Measurements from ENCODE around the gene EXOSC7. TPM values are rescaled to one million over a fixed set of nuclear protein-coding genes. Genes with fewer than 3 reads are reported as not detected.

EXOSC7 gene
- total RNA-seq, 6 donors from 2014 or later: 35.8 to 55.5 (median 41.1) TPM

- 90 to 93% methylated on average over 2 of the region's 2 CpGs for WGBS, 2 donors
- TF ChIP-seq POLR2A (IDR thresholded peaks at IDR 0.05) (no peak), CTCF (IDR thresholded peaks at IDR 0.05) (no peak), POLR2AphosphoS5 (IDR thresholded peaks at IDR 0.05) (no peak), EP300 (IDR thresholded peaks at IDR 0.05) (no peak)
- Histone ChIP-seq H3K27ac (no peak overlapping the region), H3K36me3 (no peaks in the 10 kb centered on the region), H3K4me3 (no peak overlapping the region), H3K9me3 (no peaks in the 10 kb centered on the region), H3K4me1 (peaks cover 5 to 19% (median 8%) of the 10 kb centered on the region in 4 donors), H3K27me3 (no peaks in the 10 kb centered on the region)
- no peak for DNase-seq
- no peak for ATAC-seq (ENCODE audit: low FRiP score in 2 of 2)
Observed at GRCh38 chr3:45041666-45042065, 65.6 kb downstream of the EXOSC7 start.

GRCh38 chr3:45042162-45042561, 66.1 kb downstream of the EXOSC7 start:
- ATAC-seq (ENCODE audit: low FRiP score in 2 of 2) (no peak), DNase-seq (no peak)
- H3K27me3 ChIP-seq: no peaks in the 10 kb centered on the region
- H3K9me3 ChIP-seq: no peaks in the 10 kb centered on the region
- WGBS, 2 donors: 80 to 90% methylated on average over 3 of the region's 3 CpGs
- H3K4me1 ChIP-seq: peaks cover 1 to 14% (median 5%) of the 10 kb centered on the region in 4 donors
- H3K27ac ChIP-seq: no peak overlapping the region
- no peaks in the 10 kb centered on the region for H3K36me3 ChIP-seq
- TF ChIP-seq POLR2A (IDR thresholded peaks at IDR 0.05) (no peak), EP300 (IDR thresholded peaks at IDR 0.05) (no peak), POLR2AphosphoS5 (IDR thresholded peaks at IDR 0.05) (no peak), CTCF (IDR thresholded peaks at IDR 0.05) (no peak)
- no peak overlapping the region for H3K4me3 ChIP-seq

GRCh38 chr3:45043728-45044299, 67.8 kb downstream of the EXOSC7 start:
- H3K27me3 ChIP-seq: no peaks in the 10 kb centered on the region
- peaks cover 0 to 9% (median 1%) of the 10 kb centered on the region in 4 donors for H3K4me1 ChIP-seq
- 50 to 63% methylated on average over 2 of the region's 2 CpGs for WGBS, 2 donors
- H3K36me3 ChIP-seq: no peaks in the 10 kb centered on the region
- TF ChIP-seq CTCF (IDR thresholded peaks at IDR 0.05) (no peak), POLR2AphosphoS5 (IDR thresholded peaks at IDR 0.05) (no peak)
- H3K27ac ChIP-seq: peak overlapping the region; percentile 36 to 59 (median 38)
- H3K9me3 ChIP-seq: no peaks in the 10 kb centered on the region
- no peak for DNase-seq
- peak in 1 of 2 donors; percentile 70 for ATAC-seq (ENCODE audit: low FRiP score in 2 of 2)
- no peak overlapping the region for H3K4me3 ChIP-seq

GRCh38 chr3:45048244-45048643, 72.2 kb downstream of the EXOSC7 start:
- TF ChIP-seq CTCF (IDR thresholded peaks at IDR 0.05) (no peak), POLR2AphosphoS5 (IDR thresholded peaks at IDR 0.05) (no peak), EP300 (IDR thresholded peaks at IDR 0.05) (no peak), POLR2A (IDR thresholded peaks at IDR 0.05) (no peak)
- no peaks in the 10 kb centered on the region for H3K4me1 ChIP-seq
- H3K9me3 ChIP-seq: no peaks in the 10 kb centered on the region
- ATAC-seq (ENCODE audit: low FRiP score in 2 of 2) (no peak), DNase-seq (no peak)
- H3K27ac ChIP-seq: no peak overlapping the region
- H3K4me3 ChIP-seq: no peak overlapping the region
- no peaks in the 10 kb centered on the region for H3K36me3 ChIP-seq
- 67 to 70% methylated on average over 4 of the region's 4 CpGs for WGBS, 2 donors
- no peaks in the 10 kb centered on the region for H3K27me3 ChIP-seq

GRCh38 chr3:45049807-45050206, 73.8 kb downstream of the EXOSC7 start:
- peaks cover 0 to 10% (median 3%) of the 10 kb centered on the region in 4 donors for H3K4me1 ChIP-seq
- H3K36me3 ChIP-seq: no peaks in the 10 kb centered on the region
- DNase-seq (no peak), ATAC-seq (ENCODE audit: low FRiP score in 2 of 2) (no peak)
- no peaks in the 10 kb centered on the region for H3K27me3 ChIP-seq
- no peak overlapping the region for H3K4me3 ChIP-seq
- WGBS, 2 donors: 88% methylated on average over 4 of the region's 4 CpGs
- TF ChIP-seq CTCF (IDR thresholded peaks at IDR 0.05) (no peak), POLR2AphosphoS5 (IDR thresholded peaks at IDR 0.05) (no peak), POLR2A (IDR thresholded peaks at IDR 0.05) (no peak), EP300 (IDR thresholded peaks at IDR 0.05) (no peak)
- H3K27ac ChIP-seq: no peak overlapping the region
- H3K9me3 ChIP-seq: no peaks in the 10 kb centered on the region
